Hindlimb muscle (tissue), 1 donor: Measurements from ENCODE around the gene MBNL2. TPM values are rescaled to one million over a fixed set of nuclear protein-coding genes. Genes with fewer than 3 reads are reported as not detected.

ENCODE experiments used
- DNase-seq: peaks from one replicate; pipeline ENCODE4 v3.0.0-alpha.2; 2013
- polyA plus RNA-seq: library from polyadenylated mRNA; unstranded; fragments of 120-200 nt; gene quantifications from one replicate; pipeline ENCODE4 v1.2.1, GENCODE V29; 2013; ENCODE audit not compliant: insufficient read length

MBNL2 gene
- polyA plus RNA-seq, 1 donor = 26.7 TPM

GRCh38 chr13:97386801-97387484 is 164.8 kb downstream of the MBNL2 start:
- no peak for DNase-seq

DNA sequence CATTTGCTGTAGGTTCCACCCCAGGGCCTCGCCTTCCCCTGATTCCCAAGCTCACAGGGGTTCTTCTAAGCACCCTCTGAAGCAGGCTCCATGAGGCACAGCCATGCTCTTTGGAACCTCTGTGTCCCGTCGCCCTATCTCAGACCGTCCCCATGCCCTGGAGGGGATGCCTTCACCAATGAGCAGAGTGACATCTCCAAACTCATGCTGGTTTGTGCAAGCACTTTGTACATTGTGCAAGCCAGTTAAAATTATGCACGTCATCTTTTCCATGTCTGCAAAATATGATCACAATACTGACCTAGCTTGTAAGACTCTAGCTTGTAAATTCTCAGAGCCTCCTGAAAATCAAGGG is 165.3 kb downstream of the MBNL2 start:
- no peak for DNase-seq

DNA sequence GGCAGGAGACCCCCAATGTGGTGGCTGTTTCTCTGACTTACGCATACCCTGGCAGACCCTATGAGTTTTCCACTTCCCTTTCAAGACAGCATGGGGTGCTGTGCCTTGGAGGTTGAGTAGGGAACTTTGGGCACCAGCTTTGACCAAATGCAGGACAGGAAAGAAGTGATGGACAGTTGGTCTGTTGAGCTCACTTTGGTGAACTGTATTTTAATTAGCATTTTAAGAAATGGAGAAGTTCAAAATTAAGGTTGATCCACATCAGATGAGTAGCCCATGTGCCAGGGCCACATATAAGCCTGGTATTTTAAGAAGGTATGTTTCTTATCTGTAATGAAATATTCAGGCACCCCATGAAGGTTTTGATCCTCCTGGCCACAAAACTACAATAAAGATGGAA is 165.8 kb downstream of the MBNL2 start:
- no peak for DNase-seq

GRCh38 chr13:97388373-97388772 is 166.2 kb downstream of the MBNL2 start:
- no peak for DNase-seq

- DNase-seq = no peak
These were observed 168.9 kb downstream of the MBNL2 start for GRCh38 chr13:97390941-97391600.

DNA sequence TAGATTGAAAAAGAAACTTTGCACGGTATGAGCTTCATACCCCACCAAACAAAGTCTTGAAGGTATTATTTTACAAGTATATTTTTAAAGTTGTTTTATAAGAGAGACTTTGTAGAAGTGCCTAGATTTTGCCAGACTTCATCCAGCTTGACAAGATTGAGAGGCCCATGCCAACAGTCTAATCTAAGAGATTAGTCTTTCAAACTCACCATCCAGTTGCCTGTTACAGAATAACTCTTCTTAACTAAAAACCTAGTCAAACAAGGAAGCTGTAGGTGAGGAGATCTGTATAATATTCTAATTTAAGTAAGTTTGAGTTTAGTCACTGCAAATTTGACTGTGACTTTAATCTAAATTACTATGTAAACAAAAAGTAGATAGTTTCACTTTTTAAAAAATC is 169.9 kb downstream of the MBNL2 start:
- no peak for DNase-seq

DNA sequence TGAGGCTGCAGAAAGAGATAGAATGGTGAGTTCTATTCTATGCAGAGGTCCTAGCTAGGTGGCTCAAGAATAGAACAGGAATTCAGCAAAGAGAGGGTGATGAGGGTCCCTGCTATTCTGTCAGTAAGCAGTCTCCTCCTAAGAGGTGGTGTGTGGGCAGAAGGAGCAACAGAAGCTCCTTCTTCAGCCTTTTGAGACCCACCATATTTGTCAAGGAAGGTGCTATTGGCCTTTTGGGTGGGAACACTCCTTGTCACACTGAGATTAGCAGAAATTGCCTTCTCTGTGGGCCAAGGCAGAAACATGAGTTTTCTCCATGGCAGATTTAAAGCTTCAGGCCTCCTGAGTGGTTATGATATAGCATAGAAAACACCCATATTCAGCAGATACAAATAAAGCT is 172.4 kb downstream of the MBNL2 start:
- DNase-seq = no peak

GRCh38 chr13:97395447-97396136 is 173.5 kb downstream of the MBNL2 start:
- DNase-seq = no peak

DNA sequence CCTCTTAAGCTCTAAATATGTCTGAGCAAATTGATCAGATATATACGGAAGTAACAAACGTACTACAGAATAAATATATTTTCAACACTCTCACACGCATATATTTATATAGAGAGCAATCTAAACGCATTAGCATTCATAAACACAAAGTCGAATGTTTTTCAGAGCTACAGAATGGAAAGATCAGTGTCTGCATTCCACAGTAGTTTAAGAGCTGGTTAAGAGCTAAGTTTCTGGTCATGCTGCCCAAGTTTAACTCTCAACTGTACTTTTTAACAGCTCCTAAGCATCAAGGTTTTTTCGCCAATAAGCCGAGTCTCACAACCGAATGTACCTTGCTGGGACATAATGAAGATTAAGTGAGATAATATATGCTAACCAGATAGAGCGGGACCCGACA is 175.1 kb downstream of the MBNL2 start:
- DNase-seq = no peak

DNA sequence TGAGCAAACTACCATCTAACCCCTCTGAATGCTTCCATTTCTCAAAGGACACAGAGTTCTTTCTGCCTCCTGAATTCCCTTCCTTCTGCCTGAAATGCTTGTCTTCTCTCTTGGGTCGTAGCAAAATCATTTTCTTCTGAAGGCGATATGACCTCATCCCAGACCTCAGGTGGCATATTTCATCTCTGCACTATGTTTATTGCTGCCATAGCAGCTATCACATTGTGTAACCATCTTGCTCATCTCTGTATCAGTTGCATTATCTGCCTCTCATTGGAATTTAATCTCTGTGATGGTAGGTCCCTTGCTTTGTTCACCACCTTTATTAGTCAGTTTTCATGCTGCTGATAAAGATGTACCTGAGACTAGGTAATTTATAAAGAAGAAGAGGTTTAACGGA is 179.3 kb downstream of the MBNL2 start:
- no peak for DNase-seq

- DNase-seq = no peak
These were observed 182.0 kb downstream of the MBNL2 start for GRCh38 chr13:97403893-97404750.

DNA sequence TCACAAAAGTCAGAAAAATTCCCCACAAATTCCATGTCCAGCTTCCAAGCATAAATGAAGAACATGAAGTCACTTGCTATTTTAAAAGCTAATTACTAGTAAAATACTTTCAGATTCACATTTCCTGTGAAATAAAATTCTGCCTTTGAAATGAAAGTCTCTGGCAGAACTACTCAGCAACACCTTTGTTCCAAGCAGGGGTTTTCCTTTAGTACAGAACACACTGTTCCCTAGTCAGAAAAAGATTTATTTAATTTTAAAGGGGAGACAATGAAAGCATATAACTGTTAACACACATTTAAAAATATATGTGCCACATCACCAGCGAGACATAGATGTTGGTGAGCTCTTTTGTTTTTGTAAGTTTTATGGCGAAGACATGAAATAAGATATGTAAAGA is 185.4 kb downstream of the MBNL2 start:
- no peak for DNase-seq

- DNase-seq = no peak
These were observed 186.8 kb downstream of the MBNL2 start for GRCh38 chr13:97408938-97409337.

- DNase-seq = no peak
These were observed 189.9 kb downstream of the MBNL2 start for GRCh38 chr13:97411984-97412383.

GRCh38 chr13:97413694-97414093 is 191.6 kb downstream of the MBNL2 start:
- DNase-seq = no peak

DNA sequence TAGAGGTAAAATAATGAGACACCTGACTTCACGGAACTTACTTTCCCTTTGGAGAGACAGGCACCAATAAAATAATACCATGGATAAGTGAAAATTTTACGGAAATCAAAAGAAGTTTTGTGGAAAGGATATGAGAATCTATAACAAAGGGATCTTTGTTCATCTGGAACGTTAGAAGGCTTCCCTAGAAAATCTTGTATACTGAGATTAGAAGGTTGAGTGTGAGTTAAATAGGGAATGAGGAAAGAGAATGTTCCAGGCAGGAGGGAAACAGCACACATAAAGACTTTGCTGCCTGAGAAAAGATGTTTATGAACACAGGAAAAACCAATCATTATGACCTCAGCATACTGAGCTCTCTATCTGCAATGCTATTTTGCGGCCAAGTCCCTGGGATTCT is 192.3 kb downstream of the MBNL2 start:
- DNase-seq = no peak

DNA sequence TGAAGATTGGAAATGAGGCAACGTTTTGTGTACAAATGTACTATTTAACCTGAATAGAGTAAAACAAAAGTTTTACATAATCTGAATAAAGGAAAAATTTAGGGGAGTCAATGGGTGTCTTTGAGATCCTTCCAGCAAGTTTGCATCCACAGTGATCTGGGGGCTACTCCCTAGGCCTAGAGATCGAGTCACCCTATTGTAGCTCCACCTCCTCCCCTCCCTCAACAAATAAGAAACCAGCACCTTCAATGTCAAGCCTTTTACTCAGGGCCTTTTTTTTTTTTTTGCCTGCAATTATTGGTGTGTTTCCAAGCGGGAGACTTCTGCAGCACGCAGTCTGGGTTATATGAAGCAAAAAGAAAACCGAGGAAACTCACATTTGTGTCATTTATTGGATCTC is 195.6 kb downstream of the MBNL2 start:
- DNase-seq = no peak

DNA sequence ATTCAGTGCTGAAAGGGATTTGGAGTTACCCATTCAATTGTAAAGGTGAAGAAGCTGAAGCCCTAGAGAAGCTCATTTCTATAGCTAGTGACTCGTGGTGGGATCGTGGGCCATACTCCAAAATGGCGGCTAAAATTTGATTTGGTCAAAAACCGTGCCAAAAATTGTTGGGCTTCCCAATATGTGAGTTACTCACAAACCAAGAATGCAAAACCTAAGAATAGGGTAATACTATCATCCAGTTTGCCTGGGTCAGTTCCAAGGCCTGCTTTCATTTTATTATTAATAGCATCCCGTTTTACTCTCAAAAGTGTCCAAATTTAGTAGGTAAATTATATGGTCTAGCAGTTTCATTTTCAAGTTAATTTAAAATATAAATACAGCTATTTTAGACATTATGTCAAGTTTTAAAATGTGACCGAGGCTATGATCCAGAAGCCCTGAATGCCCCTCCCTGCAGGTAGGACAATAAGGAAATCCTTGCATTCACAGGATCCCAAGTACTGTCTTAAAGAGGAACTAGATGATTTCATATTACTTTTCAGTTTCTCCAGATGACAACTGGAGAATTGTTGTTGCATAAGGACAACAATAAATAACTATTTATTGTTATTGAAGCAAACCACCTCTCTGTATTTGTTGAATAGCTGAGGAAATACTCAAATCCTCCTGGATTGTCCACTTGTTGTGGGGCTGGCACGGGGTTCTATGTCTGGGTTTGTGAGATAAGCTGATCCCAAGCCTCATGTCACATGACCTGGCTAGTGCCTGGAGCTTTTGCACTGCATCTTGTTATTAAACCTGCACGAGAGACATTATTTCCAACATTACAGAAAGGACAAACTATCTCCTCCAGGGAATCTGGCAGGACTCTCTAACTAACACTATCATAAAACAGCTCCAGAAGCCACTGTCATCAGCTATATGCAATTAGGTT is 200.3 kb downstream of the MBNL2 start:
- no peak for DNase-seq

DNA sequence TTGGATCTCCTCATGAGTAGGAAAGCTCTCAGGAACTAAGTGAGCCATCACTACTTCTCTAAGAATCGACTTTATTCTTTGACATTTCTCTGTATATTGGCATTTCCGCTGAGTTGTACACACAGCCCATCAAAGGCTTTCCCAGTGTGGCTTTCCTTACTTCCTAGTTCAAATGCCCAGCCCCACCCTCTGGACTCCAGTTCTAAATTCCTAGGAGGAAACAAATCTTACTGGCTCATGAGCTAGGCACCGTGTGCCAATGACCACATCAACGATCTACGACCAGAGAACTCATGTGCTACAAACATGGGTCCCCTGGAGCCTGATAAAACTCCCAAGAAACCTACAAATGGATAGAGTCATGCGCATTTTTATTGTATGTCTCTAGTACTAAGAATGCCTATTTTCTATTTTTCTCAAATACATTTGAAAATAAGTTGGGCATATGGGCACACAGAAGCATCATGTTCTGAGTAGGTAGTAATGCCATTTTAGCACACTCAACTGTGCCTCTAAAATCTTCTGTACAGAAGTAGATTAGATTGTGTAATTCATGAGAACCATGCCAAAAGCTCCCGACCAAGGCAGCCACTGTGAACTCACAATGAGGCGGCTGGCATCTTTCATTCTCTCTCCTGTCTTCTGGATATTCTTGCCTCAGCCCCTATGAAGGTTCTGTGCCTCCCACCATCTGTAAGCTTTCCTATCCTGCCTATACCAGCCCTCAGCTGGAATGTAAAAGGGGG is 201.3 kb downstream of the MBNL2 start:
- DNase-seq = no peak

DNA sequence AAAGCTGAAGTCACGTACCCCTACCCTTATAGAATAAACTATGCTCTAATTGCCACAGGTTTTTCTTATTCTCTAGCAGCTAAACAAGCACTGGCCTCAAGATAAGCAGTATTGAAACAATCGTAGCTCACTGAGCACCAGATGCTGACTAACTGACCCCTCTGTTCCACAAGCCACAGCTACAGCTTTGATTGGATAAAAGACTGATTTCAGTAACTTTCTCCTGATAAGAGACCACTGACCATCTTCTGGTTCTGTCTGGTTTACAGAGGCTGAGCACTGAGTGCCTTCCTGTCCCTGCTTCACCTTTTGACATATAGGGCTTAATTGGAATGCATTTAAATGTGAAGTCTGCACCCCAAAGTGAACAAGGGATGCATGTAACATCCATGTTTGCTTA is 203.5 kb downstream of the MBNL2 start:
- no peak for DNase-seq

- no peak for DNase-seq
These were observed 204.6 kb downstream of the MBNL2 start for GRCh38 chr13:97426695-97427094.
